Liver (tissue), 3 donors: ENCODE measurements around the gene TECPR1.

Experiments used
- ATF3 ChIP-seq: IDR thresholded peaks from 2 replicates; pipeline ENCODE4 v1.6.1; 2016; ENCODE audit warnings: antibody characterized with exemption
- FOXA1 ChIP-seq: IDR thresholded peaks from 2 replicates; pipeline ENCODE4 v1.6.1; 2016; ENCODE audit warnings: antibody characterized with exemption
- JUND ChIP-seq, 2 donors: IDR thresholded peaks; 2 replicates each; pipeline ENCODE4 v1.6.1; 2016; ENCODE audit warnings: antibody characterized with exemption in 2 of 2
- RAD21 ChIP-seq, 2 donors: IDR thresholded peaks; 2 replicates each; pipeline ENCODE4 v1.6.1; 2016; ENCODE audit warnings: antibody characterized with exemption in 2 of 2, mild to moderate bottlenecking in 2 of 2
- REST ChIP-seq: IDR thresholded peaks from 2 replicates; pipeline ENCODE4 v1.6.1; 2016; ENCODE audit warnings: antibody characterized with exemption, mild to moderate bottlenecking
- SP1 ChIP-seq: IDR thresholded peaks from 2 replicates; pipeline ENCODE4 v1.6.1; 2018; ENCODE audit warnings: antibody characterized with exemption, mild to moderate bottlenecking
- TAF1 ChIP-seq: conservative IDR thresholded peaks from 2 replicates; pipeline ENCODE4 v1.6.1; 2016; ENCODE audit warnings: antibody characterized with exemption, mild to moderate bottlenecking
- YY1 ChIP-seq: IDR thresholded peaks from 2 replicates; pipeline ENCODE4 v1.6.1; 2016; ENCODE audit warnings: antibody characterized with exemption, mild to moderate bottlenecking
- TF ChIP-seq, protein P1 (sequence below): fragments of 150-350 bp; IDR thresholded peaks from 2 replicates; pipeline ENCODE4 v1.5.1; 2017; ENCODE audit warnings: improper control_type of control experiment, low read depth, low read length; ENCODE audit not compliant: missing input control
- TF ChIP-seq, protein P2 (sequence below): IDR thresholded peaks from 2 replicates; pipeline ENCODE4 v1.6.1; 2016; ENCODE audit warnings: antibody characterized with exemption
- donor health status: healthy.
- donor health status: healthy.

DNA sequence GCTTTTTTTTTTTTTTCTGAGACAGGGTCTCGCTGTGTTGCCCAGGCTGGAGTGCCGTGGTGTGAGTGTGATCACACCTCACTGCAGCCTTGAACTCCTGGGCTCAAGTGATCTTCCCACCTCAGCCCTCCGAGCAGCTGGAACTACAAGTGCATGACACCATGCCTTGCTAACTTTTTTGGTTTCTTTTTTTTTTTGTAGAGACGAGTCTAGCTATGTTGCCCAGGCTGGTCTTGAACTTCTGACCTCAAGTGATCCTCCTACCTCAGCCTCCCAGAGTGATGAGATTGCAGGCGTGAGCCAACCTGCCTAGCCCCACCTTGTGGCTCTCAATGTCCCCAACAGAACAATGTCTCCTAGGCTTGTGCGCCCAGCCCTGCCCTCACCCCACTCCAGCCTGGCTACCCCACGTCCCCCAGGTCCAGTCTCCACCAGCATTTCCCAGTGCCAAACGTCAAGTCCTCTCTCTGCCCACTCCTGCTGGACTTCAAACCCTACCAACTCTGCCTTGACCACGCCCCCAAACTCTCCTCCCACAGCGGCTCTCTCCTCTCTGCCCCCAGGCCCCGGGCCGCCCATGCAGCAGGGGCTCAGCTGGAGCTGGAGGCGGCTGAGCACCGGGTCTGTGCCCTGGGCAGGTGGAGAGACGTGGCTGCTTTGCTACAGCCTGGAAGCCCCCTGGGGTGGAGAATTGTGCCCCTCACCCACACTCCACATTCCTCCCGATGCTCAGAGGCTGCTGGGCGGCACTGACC lies 21.9 kb downstream of the TECPR1 start:
- TF ChIP-seq RAD21 (IDR thresholded peaks at IDR 0.05): no peak
- TF ChIP-seq, protein P1, sequence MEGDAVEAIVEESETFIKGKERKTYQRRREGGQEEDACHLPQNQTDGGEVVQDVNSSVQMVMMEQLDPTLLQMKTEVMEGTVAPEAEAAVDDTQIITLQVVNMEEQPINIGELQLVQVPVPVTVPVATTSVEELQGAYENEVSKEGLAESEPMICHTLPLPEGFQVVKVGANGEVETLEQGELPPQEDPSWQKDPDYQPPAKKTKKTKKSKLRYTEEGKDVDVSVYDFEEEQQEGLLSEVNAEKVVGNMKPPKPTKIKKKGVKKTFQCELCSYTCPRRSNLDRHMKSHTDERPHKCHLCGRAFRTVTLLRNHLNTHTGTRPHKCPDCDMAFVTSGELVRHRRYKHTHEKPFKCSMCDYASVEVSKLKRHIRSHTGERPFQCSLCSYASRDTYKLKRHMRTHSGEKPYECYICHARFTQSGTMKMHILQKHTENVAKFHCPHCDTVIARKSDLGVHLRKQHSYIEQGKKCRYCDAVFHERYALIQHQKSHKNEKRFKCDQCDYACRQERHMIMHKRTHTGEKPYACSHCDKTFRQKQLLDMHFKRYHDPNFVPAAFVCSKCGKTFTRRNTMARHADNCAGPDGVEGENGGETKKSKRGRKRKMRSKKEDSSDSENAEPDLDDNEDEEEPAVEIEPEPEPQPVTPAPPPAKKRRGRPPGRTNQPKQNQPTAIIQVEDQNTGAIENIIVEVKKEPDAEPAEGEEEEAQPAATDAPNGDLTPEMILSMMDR: no peak
- TF ChIP-seq SP1: no peak
- TF ChIP-seq, protein P2, sequence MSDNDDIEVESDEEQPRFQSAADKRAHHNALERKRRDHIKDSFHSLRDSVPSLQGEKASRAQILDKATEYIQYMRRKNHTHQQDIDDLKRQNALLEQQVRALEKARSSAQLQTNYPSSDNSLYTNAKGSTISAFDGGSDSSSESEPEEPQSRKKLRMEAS: no peak
- TF ChIP-seq ATF3: no peak
- TF ChIP-seq YY1: no peak
- TF ChIP-seq FOXA1: no peak
- TF ChIP-seq REST: no peak
- no peak for TF ChIP-seq JUND (IDR thresholded peaks at IDR 0.05)
- TF ChIP-seq TAF1: no peak
